T follicular helper cell (primary cell): Measurements from ENCODE around the gene WDR5.

Experiments
- DNase-seq: peaks from one replicate; pipeline ENCODE4 v3.0.0-alpha.2; 2020; ENCODE audit warnings: low read depth

Gene WDR5

GRCh38 chr9:134174526-134175290, 38.8 kb downstream of the WDR5 start:
- DNase-seq: no peak

DNA sequence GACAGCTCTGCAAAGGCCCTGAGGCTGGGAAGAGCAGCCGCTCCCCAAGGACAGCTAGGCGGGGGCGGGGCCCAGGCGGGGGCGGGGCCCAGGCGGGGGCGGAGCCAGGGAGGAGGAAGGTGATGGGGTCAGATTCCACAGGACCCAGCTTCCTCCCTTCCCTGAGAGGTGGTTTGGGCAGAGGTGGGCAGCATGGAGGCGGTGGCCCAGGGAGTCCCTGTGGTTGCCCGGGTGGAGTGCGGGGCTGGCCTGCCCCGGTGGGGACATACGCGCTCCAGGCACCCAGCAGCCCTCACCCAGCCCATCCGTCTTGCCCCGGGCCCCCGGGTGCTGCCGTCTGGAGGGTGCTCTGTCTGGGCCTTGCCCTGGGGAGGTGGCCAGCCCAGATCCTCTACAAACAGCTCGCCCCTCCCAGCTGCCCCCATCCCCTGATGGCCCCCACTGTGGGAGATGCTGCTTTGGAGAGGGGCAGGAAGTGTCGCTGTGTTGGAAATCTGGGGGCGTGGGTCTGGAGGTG, 39.5 kb downstream of the WDR5 start:
- DNase-seq: no peak

DNA sequence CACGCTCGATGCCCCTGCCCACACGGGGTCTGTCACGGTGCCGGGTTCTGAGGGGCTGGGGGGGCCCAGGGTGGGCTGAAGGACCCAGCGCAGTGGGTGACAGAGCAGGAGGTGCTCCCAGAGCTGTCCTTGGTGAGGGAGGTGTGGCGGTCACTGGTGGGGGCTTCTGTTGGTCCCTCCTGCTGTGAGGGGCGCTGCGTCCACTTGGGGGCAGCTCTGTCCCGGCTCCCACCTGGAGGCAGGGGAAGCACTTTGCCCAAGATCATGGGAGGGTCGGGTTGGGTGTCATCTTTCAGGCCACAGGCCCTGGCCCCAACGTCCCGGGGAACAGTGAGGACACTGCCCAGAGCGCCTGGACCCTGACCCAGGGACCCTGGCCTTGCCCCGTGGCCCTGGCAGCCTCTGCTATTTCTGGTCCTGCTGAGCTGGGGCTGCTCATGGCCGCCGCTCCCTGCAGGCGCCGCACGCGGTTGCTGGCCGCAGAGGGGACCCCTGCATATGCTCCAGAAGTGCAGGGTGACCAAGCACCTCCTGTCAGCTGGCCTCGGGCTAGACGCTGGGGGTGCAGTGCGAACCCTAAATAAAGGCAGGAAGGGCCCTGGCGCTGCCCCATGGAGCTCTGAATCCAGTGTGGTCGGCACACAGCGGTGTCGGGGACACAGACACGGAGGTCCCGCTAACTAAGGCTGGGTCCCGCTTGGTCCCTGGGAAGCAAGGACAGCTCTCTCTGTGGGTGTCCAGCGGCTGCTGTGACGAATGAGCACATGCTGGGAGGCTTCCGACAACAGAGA, 40.1 kb downstream of the WDR5 start:
- DNase-seq: no peak

- DNase-seq: no peak
Observed at GRCh38 chr9:134176599-134176968, 40.7 kb downstream of the WDR5 start.

GRCh38 chr9:134177186-134177585, 41.3 kb downstream of the WDR5 start:
- no peak for DNase-seq

DNA sequence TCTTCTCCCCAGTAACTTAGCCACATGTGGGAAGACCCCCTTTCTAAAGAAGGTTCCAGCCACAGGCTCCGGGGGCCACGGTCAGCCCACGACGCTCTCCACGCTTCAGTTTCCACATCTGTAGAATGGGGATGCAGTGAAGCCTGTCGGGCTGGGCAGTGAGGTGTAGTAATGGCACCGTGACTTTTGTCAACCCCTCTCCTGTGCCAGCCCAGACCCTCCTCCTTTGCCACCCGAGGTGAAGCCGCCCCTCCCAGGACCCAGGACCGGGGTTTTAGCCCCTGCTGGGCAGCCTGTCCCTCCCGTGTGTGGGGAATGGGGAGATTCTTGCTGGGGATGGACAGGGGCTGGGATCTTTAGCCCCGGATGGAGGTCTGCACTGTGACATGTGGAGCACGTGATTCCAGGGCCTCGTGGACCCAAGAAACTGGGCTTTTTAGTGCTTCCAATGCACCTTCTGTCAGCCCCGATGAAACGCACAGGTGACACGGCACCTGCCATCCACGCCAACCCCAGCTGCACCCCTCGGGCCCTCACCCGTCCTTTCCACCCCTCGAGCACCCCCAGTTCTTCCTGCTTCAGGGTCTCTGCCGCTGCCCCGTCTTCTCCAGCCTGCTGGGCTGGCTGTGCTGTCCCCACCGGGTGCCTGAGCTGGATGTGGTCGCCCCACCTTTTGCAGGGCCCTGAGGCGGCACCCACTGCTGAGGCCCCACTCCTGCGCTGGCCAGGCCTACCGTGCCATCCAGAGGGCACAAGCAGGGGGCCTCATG, 41.9 kb downstream of the WDR5 start:
- DNase-seq: no peak

DNA sequence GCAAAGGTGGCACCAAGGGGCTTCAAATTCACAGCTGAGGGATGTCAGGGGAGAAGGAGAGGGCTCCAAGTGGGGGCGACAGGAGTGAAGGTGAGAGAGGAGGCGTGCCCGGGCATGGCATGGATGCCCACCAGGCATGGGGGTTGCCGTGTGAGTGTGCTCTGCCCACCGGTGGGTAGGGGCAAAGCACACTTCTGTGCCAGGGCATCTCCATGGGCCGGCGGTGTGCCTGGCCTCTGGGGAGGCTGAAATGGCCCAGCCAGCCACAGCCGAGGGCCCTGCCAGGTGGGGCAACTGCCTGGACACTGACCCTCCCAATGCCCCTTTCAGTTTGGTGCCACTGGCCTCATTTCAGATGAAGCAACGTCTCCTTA, 42.5 kb downstream of the WDR5 start:
- no peak for DNase-seq

DNA sequence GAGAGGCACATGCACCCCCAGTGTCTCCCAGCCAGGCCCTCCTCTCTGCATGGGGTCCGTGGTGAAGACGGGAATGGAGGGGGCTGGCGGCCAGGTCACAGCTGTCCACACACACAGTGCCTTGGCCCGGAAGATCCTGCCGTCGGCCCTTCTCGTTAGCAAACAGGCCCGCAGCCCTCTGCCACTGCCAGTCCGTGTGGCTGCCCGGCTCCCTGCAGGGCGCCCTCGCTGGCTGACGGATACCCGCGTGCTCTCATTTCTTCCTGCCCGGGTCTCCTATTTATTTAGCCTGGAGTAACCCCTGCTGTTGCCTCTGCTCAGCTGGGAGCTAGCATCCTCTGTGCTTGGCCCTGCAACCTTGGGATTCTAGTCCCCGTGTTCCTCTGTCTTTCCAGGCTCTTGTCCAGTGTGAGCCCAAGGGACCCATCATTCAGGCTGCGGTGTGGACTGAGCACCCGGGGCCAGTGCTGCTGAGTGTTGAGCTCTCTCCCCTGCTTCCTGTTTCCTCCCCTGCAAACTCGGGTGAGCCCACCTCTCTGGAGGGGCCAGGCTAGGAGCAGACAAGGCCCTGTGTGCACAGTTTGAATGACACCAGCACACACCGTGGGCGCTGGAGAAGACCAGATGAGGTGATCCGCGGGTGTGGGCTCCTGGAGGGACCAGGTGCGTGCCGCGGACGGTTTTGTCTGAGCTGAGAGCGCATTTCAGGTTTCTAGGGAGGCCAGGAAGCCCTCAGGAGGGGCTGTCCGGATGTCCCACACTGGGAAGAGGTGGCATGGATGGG, 43.1 kb downstream of the WDR5 start:
- no peak for DNase-seq

DNA sequence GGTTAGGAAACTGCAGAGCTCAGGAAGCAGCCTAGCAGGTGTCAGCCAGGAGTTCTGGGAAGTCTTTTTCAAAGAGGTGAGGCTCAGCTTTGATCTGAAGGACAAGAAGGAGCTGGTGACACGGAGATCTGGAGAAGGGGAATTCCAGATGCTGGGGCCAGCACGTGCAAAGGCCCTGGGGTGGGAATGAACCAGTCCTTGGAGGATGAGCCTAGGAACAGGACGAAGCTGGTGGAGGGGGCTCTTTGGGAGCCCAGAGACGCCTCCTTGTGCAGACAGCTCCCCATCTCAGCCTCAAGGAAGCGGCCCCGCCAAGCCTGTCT, 43.7 kb downstream of the WDR5 start:
- no peak for DNase-seq

DNA sequence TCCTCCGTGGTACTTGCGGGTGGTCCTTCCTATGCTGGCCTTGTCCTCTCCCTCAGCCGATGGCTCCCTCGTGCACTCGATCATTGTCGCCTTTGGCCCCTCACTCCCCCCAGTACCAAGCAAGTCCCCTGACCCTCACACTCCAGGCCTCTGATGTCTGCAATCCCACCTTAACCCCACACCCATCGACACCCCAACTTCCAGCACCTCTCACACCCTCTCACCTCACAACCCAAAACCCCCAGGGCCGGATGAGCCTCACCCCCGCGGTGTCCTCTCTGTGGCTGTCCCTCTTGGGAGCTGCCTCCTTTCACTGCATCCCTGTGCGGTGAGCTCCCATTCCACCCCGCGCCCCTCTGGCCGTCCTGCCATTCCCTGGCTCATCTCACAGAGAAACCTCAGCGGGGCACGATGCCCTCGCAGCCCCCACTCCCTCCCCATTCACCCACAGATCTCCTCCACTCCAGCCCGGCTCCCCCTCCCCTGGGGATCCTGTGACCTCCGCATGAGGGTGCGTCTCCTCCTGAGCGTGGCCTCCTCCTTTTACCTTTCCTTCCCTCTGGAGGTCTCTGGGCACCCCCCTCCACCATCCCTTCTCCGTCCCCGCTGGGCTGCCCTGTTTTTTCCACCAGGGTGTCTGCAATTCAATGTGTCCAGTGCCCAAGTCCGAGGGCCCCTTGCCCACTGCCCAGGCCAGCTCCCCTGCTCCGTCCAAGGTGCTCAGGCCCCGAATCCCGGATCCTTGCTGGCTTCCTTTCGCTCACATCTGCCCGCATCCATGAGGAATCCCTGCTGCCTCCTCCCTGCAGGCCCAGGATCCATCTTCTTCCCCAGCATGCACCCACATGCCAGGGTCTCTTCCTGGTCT, 44.3 kb downstream of the WDR5 start:
- no peak for DNase-seq

DNA sequence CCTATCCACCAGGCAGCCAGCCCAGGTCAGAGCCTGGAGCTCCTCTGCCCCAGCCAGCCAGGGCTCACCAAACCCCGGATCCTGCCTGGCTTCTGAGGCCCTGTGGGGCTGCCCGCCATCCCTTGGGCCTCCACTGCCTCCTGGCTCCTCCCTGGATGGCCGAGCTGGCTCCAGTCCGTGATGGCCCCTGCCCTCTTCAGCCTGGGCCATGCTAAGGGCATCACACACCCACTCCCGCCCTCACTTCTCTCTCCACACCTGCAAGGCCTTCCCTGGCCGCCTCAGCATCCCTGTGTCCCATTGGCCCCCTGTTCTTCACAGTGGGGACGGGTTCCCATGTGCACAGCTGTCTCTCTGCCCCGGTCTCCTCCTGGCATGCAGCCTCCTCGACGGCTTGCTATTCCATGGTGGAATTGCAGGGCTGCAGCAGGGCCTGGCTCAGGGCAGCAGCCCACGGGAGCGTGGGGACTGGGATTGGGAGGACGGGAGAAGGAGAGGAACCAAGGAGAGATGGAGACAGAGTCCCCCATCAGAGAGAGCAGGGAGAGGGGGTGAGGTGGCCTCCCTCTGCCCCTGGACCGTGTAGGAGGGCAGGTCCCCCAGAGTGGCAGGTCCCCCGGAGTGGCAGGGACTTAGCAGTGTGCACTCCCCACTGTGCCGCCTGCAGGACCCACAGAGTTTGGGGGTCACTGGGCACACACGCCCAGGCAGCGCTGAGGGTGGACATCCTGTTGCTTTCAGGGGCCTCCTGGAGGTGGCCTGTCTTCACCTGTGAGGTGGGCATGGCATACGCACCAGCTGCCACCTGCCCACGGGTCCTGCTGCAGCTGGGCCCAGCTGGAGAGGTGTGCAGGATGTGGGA, 45.1 kb downstream of the WDR5 start:
- no peak for DNase-seq

DNA sequence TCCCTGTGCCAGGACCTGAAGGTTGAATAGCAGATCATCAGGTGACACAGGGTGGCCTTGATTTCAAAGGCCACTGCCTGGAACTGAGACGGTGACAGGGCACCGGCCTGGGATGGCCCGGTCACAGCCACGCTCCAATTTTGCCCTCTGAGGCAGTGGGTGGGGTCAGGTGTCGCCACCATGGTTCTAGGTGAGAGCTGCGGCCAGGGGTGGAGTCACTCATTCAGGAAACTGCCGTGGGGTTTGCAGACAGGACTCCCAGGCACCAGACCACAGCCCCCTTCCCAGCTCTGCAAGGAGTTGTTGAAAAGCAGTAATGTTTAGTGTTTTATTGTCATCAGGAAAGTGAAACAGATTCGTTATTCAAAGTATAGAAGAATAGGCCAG, 45.8 kb downstream of the WDR5 start:
- no peak for DNase-seq

DNA sequence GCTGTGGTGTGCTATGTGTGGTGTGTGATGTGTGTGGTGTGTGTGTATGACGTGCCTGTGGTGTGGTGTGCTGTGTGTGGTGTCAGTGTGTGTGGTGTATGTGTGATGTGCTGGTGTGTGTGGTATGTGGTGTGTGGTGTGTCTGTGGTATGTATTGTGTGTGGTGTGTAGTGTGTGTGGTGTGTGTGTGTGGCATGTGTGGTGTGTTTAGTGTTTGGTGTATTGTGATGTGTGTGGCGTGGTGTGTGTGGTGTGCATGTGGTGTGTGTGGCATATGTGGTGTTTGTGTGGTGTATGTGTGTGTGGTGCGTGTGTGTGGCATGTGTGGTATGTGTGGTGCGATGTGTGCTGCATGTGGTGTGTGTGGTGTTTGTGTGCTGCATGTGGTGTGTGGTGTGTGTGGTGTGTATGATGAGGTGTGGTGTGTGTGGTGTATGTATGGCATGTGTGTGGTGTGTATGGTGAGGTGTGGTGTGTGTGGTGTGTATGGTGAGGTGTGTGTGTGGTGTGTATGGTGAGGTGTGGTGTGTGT, 46.7 kb downstream of the WDR5 start:
- no peak for DNase-seq

GRCh38 chr9:134185536-134186011, 49.7 kb downstream of the WDR5 start:
- DNase-seq: no peak

- no peak for DNase-seq
Observed at GRCh38 chr9:134186471-134187109, 50.7 kb downstream of the WDR5 start.

GRCh38 chr9:134187110-134187531, 51.2 kb downstream of the WDR5 start:
- DNase-seq: no peak

DNA sequence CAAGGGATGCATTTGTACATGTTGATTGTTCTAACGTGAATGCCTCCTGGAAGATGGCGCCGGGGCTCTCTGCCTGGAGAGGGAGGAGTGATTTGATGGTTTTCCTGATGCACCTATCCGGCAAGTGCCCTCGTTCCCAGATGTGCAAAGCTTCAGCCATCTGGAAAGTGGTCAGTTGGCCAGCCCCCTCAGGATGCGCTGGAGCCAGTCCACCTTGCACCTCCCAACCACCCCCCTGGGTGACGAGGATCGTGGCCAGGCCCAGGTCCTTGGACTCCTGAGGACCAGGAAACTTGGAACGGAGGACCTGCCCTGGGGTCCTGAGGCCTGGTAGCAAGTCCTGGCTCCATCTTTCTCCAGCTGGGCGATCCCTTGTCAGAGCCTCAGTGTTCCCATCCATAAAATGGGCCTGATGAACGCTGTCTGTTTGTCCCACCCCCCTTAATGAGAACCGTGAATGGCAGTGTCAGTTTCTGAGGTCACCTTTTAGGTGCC, 52.1 kb downstream of the WDR5 start:
- DNase-seq: no peak

DNA sequence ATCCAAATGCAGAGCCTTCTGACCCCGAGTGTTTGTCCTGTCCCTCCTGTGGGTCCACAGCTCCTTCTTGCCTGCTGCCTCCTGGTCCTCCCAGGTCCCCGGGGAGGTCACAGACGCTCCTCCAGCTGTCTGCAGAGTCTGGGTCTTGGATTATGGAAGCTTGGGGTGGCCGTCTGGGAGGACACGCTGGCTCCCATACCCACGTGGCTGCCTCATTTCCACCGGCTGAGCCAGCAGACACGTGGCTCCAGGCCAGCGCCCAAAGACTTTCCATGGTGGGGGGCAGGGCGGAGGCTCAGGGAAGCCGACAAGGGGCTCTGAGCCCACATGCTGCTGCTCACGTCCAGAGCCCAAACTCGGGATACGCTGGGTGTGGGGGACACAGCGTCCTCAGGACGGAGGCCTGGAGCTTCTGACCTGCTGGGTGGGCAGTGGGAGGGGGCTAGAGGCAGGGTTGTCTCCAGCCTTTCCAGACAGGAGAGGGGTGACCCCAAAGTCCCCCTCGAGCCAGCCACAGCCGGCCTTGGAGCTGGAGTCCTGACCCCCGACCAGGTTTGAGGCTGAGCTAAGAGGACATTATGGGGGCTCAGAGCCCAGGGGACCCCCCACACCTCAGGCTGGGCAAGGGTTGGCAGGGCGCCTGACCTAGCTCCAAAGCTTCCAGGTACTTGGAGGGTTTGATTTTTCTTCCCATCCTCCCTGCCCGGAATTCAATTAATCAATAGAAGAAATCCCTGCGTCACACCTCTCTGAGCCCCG, 52.7 kb downstream of the WDR5 start:
- no peak for DNase-seq
